ENCODE data around the gene UBE2D2.
"Not testable (repeated sequence)": the region's sequence is repeated elsewhere in the genome, so short reads cannot be mapped to it uniquely, and the experiment has no call there.

UBE2D2 gene

DNA sequence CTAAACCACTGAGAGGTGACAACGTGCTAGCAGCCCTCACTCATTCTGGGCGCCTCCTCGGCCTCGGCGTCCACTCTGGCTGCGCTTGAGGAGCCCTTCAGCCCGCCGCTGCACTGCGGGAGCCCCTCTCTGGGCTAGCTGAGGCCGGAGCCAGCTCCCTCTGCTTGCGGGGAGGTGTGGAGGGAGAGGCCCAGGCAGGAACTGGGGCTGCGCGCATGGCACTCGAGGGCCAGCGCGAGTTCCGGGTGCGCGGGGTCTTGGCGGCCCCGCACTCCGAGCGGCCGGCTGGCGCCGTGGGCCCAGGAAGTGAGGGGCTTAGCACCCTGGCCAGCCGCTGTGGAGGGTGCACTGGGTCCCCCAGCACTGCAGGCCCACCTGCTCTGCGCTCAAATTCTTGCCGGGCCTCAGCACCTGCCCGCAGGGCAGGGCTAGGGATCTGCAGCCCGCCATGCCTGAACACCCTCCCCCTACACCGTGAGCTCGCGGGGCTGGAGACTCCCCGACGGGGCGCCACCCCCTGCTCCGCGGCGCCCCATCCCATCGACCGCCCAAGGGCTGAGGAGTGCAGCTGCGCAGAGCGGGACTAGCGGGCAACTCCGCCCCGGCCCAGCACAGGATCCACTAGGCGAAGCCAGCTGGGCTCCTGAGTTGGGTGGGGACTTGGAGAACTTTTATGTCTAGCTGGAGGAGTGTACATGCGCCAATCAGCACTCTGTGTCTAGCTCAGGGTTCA lies 11.8 kb upstream of the UBE2D2 start:
- DNase-seq (ENCODE audit: low read depth in 2 of 2): no peak

GRCh38 chr5:139550051-139550872 lies 10.9 kb upstream of the UBE2D2 start:
- not testable (repeated sequence) for DNase-seq (ENCODE audit: low read depth in 2 of 2)

- DNase-seq (ENCODE audit: low read depth in 2 of 2): no peak
Observed at GRCh38 chr5:139551191-139551889, 9.8 kb upstream of the UBE2D2 start.

DNA sequence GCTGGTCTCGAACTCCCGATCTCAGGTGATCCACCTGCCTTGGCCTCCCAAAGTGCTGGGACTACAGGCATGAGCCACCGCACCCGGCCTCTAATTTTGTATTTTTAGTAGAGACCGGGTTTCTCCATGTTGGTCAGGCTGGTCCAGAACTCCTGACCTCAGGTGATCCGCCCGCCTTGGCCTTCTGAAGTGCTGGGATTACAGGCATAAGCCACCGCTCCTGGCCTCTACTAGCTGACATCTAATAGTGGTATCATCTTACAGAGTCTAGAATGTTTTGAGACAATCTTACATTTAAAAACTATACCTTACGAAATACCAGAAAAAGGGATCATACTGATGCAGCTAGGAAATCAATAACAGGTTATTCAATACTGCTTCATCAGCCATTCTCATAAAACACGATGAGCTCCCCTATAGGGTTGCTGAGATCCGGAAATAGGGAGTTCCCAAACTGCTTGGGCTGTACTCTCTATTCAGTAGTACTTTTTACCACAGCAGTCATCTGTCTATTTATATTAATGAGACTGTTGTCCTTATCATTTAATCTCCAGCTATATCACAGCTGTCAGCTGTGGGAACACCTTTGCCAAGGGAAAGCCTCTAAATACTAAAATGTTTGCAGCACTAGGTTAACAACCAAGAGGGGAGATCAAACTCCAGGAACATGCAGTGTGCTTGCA lies 8.1 kb upstream of the UBE2D2 start:
- no peak for DNase-seq (ENCODE audit: low read depth in 2 of 2)

GRCh38 chr5:139554264-139554663 lies 6.9 kb upstream of the UBE2D2 start:
- no peak for DNase-seq (ENCODE audit: low read depth in 2 of 2)

- DNase-seq (ENCODE audit: low read depth in 2 of 2): no peak
Observed at GRCh38 chr5:139557811-139558210, 3.3 kb upstream of the UBE2D2 start.

DNA sequence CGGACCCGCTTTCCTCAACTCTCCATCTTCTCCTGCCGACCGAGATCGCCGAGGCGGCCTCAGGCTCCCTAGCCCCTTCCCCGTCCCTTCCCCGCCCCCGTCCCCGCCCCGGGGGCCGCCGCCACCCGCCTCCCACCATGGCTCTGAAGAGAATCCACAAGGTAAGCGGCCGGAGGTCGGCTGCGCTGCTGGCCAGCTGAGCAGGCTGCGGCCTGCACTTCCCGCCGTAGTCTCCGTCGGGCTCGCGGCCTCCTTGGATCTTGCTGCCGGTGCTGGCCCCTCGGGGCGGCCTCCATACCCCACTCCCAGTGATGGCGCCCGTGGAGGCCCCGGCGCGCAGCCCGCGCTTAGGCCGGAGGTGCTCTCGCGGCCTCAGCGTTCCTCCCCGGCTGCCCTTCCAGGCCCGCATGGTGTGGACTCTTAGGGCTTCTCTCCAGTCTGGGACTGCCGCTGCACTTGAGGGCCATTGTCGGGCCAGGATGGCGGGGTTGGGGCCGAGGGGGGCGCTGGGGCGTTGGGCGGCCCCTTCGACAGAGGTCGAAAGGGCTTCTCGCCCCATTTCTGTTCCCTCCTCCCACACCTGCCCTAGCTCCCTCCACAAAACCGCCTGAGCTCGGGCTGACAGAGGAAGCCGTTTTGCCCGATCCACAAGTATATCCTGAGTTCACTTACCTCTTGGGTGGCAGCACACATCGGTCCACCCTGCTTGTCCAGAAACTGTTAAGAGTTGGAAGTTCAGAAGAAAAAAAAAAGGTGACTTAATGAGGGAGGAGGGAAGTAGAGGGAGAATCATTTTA lies 714 bp downstream of the UBE2D2 start:
- no peak for DNase-seq (ENCODE audit: low read depth in 2 of 2)

GRCh38 chr5:139562847-139563246 lies 1.7 kb downstream of the UBE2D2 start:
- no peak for DNase-seq (ENCODE audit: low read depth in 2 of 2)

DNA sequence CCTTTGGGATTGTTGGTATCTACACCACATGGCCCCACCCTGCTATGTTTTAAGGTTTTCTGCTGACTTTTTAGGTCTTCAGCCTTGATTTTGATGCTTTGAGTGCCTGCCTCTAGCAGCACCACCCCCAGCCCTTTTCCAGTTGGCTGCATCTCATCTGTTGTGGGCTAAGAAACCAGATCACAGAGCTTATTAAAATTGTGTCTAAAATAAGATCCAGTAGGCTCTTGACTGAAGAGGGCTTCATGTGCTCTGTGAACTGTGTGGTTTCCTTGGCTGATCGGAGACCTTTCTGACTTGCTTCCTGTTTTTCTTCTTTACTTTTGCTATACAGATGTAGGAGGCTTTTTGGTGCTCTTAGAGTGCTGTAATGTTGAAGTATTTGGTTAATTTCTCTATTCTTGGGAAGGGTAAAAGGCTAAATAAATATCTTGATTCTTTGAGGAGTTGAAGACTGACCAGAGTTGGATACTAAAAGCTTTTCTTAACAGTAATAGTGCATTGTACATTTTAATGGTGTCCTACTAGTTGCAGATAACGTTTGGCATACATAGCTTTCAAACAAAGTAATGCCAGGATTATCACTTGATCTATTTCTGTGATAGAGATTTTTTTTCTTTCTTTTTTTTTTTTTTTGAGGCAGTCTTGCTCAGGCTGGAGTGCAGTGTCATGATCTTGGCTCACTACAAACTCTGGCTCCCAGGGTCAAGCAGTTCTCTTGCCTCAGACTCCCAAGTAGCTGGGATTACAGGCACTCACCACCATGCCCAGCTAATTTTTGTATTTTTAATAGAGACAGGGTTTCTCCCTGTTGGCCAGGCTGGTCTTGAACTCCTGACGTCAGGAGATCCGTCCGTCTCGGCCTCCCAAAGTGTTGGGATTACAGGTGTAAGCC lies 4.5 kb downstream of the UBE2D2 start:
- no peak for DNase-seq (ENCODE audit: low read depth in 2 of 2)

- DNase-seq (ENCODE audit: low read depth in 2 of 2): no peak
Observed at GRCh38 chr5:139566611-139567010, 5.5 kb downstream of the UBE2D2 start.

- no peak for DNase-seq (ENCODE audit: low read depth in 2 of 2)
Observed at GRCh38 chr5:139569270-139569955, 8.3 kb downstream of the UBE2D2 start.

DNA sequence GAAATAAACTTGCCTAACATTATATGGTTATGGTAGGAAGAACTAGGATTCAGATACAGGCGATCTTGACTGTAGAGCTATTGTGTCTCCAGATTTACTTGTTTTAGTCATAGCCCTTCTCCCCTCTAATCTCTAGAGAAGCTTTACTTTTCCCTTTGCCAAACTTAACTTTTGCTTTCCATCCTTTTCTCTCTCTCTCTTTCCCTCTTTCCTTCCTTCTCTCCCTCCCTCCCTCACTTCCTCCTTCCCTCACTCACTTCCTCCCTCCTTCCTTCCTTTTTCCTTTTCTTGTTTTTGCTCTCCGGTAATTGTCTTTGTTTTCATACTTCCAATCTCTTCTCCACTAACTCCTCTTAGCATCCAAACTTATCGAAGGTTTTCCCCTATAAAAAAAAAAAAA lies 10.4 kb downstream of the UBE2D2 start:
- no peak for DNase-seq (ENCODE audit: low read depth in 2 of 2)

GRCh38 chr5:139571966-139572365 lies 10.8 kb downstream of the UBE2D2 start:
- no peak for DNase-seq (ENCODE audit: low read depth in 2 of 2)

GRCh38 chr5:139574641-139575312 lies 13.6 kb downstream of the UBE2D2 start:
- DNase-seq (ENCODE audit: low read depth in 2 of 2): no peak

GRCh38 chr5:139575313-139575646 lies 14.1 kb downstream of the UBE2D2 start:
- DNase-seq (ENCODE audit: low read depth in 2 of 2): no peak

DNA sequence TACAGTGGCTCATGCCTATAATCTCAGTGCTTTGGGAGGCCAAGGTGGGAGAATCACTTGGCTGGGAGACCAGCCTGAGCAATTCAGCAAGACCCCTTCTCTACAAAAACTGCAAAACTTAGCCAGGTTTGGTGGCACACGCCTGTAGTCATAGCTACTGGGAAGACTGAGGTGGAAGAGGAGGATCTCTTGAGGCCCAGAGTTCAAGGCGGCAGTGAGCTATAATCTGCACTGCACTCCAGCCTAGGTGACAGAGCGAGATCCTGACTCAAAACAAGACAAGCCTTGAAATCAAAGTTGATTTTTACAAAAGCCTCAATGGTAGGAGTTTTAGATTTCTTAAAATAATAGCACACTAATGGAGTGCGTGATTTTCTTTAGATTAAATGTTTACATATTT lies 14.6 kb downstream of the UBE2D2 start:
- DNase-seq (ENCODE audit: low read depth in 2 of 2): no peak

- no peak for DNase-seq (ENCODE audit: low read depth in 2 of 2)
Observed at GRCh38 chr5:139577689-139578290, 16.7 kb downstream of the UBE2D2 start.

DNA sequence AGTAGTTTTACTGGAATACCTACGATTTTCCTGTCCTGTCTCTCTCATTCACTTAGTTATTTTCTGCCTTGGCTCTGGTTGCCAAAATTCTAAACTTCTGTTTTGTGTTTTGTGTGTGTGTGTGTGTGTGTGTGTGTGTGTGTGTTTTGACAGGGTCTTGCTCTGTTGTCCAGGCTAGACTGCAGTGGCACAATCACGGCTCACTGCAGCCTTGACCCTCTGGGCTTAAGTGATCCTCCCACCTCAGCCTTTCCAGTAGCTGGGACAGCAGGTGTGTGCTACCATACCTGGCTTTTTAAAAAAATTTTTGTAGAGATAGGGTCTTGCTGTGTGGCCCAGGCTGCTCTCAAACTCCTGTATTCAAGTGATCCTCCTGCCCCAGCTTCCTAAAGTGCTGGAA lies 17.2 kb downstream of the UBE2D2 start:
- no peak for DNase-seq (ENCODE audit: low read depth in 2 of 2)

DNA sequence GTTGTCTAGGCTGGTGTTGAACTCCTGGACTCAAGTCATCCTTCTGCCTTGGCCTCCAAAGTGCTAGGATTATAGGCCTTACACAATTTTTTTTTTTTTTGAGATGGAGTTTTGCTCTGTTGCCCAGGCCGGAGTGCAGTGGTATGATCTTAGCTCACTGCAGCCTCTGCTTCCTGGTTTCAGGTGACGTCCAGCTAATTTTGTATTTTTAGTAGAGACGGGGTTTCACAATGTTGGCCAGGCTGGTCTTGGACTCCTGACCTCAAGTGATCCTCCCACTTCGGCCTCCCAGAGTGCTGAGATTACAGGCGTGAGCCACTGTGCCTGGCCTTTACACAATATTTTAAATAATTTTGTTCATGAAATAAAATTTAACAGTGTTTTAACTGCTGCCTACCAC lies 21.0 kb downstream of the UBE2D2 start:
- not testable (repeated sequence) for DNase-seq (ENCODE audit: low read depth in 2 of 2)

Measured in fibroblast of skin of left quadriceps (primary cell).